Activated gamma-delta T cell treated with Interleukin-2 at 50 U/mL for 16 hours (primary cell): ENCODE data around the gene NUDT1.

Experiments used
- DNase-seq: peaks from one replicate; pipeline ENCODE4 v3.0.0-alpha.2; 2020

Gene NUDT1

GRCh38 chr7:2241580-2242540 is at the start of gene NUDT1, which contains the start of gene MRM2:
NUDT1 (plus strand) TSS chr7:2242226; CDS start chr7:2244575, 2,349 bp downstream.
MRM2 (minus strand) TSS chr7:2242205; CDS start chr7:2242169, 36 bp downstream.
- peak; percentile 61 for DNase-seq

- no peak for DNase-seq
Measured at GRCh38 chr7:2192831-2193534, 49.0 kb upstream of the NUDT1 start.

GRCh38 chr7:2193575-2194305 is 48.3 kb upstream of the NUDT1 start:
- no peak for DNase-seq

- DNase-seq = no peak
Measured at GRCh38 chr7:2195400-2196246, 46.4 kb upstream of the NUDT1 start.

- no peak for DNase-seq
Measured at GRCh38 chr7:2196381-2197378, 45.3 kb upstream of the NUDT1 start.

- DNase-seq = no peak
Measured at GRCh38 chr7:2197436-2198155, 44.4 kb upstream of the NUDT1 start.

- DNase-seq = no peak
Measured at GRCh38 chr7:2198206-2198605, 43.8 kb upstream of the NUDT1 start.

- no peak for DNase-seq
Measured at GRCh38 chr7:2198760-2199159, 43.3 kb upstream of the NUDT1 start.

GRCh38 chr7:2199528-2199927 is 42.5 kb upstream of the NUDT1 start:
- no peak for DNase-seq

GRCh38 chr7:2199956-2200583 is 42.0 kb upstream of the NUDT1 start:
- no peak for DNase-seq

GRCh38 chr7:2200584-2200980 is 41.4 kb upstream of the NUDT1 start:
- DNase-seq = no peak

- no peak for DNase-seq
Measured at GRCh38 chr7:2201128-2201527, 40.9 kb upstream of the NUDT1 start.

GRCh38 chr7:2201686-2202360 is 40.2 kb upstream of the NUDT1 start:
- DNase-seq = no peak

GRCh38 chr7:2202361-2202761 is 39.7 kb upstream of the NUDT1 start:
- no peak for DNase-seq

GRCh38 chr7:2202901-2203765 is 38.9 kb upstream of the NUDT1 start:
- no peak for DNase-seq

- DNase-seq = no peak
Measured at GRCh38 chr7:2203766-2204300, 38.2 kb upstream of the NUDT1 start.

GRCh38 chr7:2204446-2204845 is 37.6 kb upstream of the NUDT1 start:
- no peak for DNase-seq
